T-helper 1 cell (primary cell): ENCODE measurements around the gene MAN1A2.
A peak's percentile ranks its signal among the peaks of the same experiment; 100 is the strongest.

Experiments
- DNase-seq, 5 donors: peaks; one replicate each; pipeline ENCODE4 v3.0.0-alpha.2; 2012 to 2020

The MAN1A2 gene

DNA sequence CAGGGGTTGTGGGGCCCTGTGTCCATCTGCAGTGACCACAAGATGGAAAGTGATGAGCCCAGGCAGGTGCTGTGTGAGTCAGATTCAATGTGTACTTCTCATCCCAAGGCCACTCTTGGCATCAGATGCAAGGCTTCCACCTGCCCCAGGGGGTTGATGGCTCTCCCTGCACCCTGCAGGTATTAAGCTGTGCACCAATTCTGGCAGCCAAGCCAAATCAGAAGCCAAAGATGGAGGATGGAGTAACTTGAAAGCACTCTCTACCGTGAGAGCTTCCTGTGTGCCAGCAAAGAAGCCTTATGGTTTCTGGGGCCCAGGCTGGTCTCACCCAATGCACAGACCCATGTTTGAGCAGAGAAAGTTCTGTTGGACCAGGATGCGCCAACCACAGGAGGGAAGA lies 194.3 kb downstream of the MAN1A2 start:
- DNase-seq: no peak

GRCh38 chr1:117562581-117563491 lies 195.6 kb downstream of the MAN1A2 start:
- no peak for DNase-seq

DNA sequence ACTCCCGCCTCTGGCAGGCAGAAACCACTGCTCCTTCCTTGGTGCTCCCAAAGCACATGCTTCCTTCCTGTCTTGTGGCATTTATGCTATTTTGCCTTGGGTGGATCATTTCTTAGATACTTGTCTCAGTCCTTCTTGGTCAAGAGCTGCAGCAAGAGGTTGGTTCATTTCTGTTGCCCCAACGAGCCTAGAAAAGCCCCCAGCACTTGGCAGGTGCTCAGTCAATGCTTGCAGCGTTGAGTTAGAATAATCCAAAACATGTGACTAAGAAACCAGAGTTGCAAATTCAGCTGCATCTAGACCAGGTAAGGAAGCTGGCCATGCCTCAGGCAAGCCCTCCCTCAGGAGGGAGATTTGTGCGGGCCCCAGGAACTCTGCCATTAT lies 196.2 kb downstream of the MAN1A2 start:
- DNase-seq: no peak

DNA sequence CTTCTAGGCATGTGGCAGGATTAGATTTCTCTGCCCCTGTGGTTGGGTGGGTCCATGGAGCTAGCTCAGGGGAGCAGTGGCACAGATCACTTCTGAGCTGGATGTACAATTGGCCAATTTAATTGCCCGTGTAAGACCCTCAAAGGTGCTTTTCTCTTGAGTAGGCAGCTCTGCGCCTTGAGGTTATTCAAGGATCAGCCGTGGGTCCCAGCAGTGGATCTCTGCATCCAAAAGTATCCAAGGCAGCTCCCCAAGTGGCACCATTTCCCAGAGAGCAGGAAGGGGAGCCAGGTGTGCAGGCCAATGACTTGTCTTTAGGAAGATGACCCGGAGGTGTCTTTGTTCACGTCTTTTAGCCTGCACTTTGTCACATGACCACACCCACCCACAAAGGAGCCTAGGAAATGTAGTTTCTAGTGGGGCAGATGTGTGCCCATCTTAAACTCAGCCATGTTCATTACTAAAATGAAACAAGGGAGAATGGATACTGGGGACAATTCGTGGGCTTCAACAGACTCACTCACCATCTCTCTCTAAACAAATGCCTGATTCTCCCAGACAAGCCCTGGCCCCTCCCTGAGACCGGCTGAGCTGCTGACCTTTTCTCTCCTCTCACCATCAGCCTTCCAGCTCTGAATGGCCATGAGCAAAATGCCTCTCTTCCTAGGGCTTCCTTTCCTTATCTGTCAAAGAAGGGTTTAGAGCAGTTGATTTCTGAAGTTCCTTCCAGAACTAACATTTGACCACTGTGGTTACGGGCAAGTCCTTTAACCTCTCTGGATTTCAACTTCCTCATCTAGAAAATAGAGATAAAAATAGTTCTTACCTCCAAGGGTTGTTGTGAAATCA lies 197.2 kb downstream of the MAN1A2 start:
- DNase-seq: no peak

DNA sequence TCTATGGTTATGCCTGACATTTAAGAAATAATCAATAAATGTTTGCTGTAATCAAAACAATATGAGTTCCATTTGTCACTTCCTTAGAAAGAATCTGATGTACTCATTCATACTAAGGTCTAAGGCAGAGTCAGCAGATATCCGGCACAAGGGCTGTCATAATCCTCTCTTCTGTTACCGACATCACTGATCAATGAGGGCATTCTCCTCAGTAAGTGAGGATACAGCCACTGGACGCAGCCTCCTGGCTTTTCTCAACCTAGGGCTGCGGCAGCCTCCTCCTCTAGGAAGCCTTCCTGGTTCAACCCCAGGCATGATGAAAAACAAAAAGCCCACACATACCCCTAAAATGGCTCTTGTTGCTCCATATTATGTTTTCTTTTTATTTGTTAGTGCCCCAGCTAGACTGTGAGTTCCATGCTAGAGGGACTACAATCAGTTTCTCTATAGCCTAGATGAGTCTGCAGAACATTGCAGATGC lies 197.9 kb downstream of the MAN1A2 start:
- no peak for DNase-seq

- no peak for DNase-seq
Measured at GRCh38 chr1:117565745-117566455, 198.7 kb downstream of the MAN1A2 start.

DNA sequence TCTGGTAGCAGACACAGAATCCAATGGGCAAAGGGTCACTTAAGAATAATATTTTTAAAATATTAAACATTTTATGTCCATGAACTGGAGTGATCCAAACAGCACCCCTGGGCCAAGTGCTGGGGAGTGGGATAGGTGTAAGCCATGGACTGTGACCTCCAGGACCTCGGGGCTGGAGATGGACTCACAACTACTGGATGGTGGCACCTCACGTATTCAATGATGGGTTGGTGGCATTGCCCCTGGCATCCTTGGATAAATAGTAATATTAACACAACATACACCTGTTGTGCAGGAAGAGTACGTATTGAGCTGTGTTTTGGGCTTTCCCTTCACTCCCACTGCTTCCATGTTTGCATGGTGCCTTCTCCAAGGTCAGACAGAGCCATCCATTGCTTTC lies 199.3 kb downstream of the MAN1A2 start:
- DNase-seq: no peak

GRCh38 chr1:117567435-117567834 lies 200.2 kb downstream of the MAN1A2 start:
- DNase-seq: no peak

GRCh38 chr1:117567976-117568375 lies 200.7 kb downstream of the MAN1A2 start:
- no peak for DNase-seq

GRCh38 chr1:117568999-117569398 lies 201.8 kb downstream of the MAN1A2 start:
- no peak for DNase-seq

DNA sequence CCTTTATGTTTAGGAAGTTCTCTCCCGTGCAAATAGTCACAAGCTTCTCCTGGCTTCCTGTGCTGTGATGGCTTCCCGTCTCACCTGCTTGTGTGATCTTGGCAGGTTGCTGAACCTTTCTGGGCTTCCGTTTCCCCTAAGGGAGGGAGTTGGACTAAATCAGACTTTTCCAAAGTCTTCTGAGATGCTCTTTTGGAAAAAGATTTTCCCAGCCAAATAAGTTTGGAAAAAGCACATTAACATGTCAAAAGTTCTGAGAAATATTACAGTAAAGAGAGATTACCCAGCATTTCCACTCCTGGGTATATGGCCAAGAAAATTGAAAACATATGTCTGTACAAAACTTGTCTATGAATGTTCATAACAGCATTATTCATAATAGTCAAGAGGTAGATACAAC lies 202.6 kb downstream of the MAN1A2 start:
- no peak for DNase-seq

DNA sequence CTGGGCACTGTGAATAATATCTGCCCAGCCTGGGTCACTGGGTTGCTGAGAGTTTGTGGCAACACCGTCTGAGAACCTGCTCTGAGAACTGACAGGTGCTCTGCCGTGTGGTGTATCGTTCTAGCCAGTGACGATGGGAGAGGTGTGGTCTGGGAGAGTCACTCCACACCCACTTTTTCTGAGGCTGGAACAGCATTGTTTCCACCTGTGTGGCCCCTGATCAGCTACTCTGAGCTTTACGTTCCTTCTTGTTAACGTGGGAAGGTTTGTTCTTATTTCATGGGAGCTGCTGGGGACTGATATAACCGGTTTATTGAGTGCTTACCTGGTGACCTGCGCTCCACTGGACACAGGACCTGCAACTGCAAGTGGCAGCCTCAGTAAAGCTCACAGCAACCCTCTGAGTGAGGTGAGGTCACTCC lies 203.8 kb downstream of the MAN1A2 start:
- DNase-seq: no peak

DNA sequence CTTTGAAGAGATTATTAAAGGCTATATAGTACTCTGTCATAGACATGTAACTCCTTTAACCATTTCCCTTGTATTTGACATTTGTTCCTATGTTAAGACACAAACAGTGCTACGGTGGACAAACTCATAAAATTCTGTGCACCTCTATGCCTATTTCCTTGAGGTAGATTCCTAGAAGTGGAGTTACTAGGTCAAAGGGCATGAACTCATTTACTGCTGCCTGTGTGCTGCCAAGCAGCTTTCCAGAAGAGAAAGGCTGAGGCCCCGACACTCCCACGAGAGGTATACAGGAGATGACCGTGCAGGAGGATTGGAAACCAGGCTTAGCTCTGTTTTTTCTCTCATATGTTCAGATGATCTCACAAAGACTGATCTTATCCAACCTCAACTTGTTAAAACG lies 204.2 kb downstream of the MAN1A2 start:
- peak in 1 of 5 donors; percentile 22 for DNase-seq

DNA sequence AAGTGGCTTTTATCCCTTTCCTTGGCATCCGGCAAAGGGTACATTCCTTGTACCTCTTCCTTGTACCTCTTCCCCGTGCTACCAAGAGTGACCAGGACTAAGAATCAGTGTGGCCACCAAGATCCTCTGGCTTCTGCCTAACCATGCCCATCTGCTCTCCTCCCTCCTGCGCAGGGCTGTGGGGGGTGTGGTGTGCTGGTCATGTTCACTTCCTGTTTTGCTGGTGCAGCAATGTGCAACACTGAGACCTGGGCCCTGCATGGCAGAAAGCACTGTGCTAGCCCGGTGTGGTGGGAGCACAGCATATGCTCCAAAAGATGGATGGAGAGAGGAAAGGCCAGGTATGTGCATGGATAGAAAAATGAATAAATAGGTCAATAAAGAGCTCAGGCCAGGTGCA lies 205.3 kb downstream of the MAN1A2 start:
- peak in 1 of 5 donors; percentile 69 for DNase-seq

- peak in 1 of 5 donors; percentile 30 for DNase-seq
Measured at GRCh38 chr1:117573386-117574023, 206.3 kb downstream of the MAN1A2 start.

- DNase-seq: no peak
Measured at GRCh38 chr1:117574161-117574835, 207.0 kb downstream of the MAN1A2 start.

DNA sequence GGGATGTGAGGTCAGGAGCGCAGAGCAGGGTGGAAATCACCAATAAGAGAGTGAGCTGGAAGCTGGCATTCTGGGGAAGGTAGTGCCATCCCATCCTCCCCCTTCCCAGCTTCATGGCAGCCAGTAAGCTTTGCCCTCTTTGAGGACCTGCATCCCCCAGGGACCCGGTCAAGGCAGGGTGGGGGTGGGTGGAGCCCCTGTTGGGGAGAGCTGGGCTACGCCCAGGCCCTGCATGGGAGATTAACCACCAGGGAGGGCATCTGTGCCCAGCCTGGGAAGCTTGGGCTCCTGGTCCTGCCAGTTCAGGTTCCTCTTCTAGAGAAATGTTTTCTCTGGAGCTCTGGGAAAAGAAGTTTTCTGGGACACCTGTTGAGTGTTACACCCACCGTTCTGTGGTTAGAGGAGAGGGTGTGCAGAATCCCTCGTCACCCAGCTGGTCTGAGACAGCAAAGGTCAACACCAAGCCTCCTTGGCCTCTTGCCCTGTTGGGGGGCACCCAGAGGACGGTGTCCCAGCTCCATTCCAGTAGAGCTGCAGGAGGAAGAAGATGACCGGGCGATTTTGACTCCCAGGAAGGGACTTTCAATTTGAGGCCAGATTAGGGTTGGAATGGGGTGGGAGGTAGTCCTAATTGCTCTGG lies 208.5 kb downstream of the MAN1A2 start:
- no peak for DNase-seq

GRCh38 chr1:117576236-117576635 lies 209.0 kb downstream of the MAN1A2 start:
- no peak for DNase-seq

- no peak for DNase-seq
Measured at GRCh38 chr1:117577191-117577885, 210.1 kb downstream of the MAN1A2 start.

DNA sequence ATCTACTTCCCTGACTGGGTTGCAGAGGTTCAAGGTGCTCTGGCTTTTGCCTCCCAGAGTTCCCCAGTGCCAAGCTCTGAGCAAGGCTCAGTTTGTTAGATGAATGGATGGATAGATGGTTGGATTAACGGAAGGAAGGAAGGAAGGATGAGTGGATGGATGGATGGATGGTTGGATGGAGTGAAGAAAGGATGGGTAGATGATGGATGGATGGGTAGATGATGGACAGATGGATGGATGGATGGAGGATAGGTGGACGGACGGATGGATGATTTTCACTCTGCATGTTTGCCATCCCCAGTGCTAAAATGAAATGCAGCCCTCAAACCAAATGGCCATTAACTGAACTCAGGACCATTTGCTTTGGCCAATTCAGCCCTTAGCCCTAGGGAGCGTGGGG lies 211.2 kb downstream of the MAN1A2 start:
- DNase-seq: no peak
